Measurements from ENCODE around the gene NUDT9.

Gene NUDT9

GRCh38 chr4:87451537-87451936, 29.2 kb downstream of the NUDT9 start:
- no peak overlapping the region for H3K4me2 ChIP-seq (ENCODE audit: low read depth, low read length, poor library complexity, severe bottlenecking)
- H3K9me3 ChIP-seq (ENCODE audit: insufficient read depth, low read length) = no peaks in the 10 kb centered on the region
- no peaks in the 10 kb centered on the region; the same call in 1 of the 2 replicates for H3K36me3 ChIP-seq (ENCODE audit: low read length)
- no peaks in the 10 kb centered on the region for H3K27me3 ChIP-seq (ENCODE audit: low read length)
- no peaks in the 10 kb centered on the region for H4K20me1 ChIP-seq (ENCODE audit: low read depth, low read length)
- H3K9me2 ChIP-seq (replicated peaks; ENCODE audit: insufficient read depth, low read length) = no peaks in the 10 kb centered on the region
- H3K4me3 ChIP-seq (ENCODE audit: insufficient read depth, low read length, poor library complexity, severe bottlenecking) = no peak overlapping the region
- no peaks in the 10 kb centered on the region for H3F3A ChIP-seq (ENCODE audit: insufficient read depth)
- TF ChIP-seq, protein P1, sequence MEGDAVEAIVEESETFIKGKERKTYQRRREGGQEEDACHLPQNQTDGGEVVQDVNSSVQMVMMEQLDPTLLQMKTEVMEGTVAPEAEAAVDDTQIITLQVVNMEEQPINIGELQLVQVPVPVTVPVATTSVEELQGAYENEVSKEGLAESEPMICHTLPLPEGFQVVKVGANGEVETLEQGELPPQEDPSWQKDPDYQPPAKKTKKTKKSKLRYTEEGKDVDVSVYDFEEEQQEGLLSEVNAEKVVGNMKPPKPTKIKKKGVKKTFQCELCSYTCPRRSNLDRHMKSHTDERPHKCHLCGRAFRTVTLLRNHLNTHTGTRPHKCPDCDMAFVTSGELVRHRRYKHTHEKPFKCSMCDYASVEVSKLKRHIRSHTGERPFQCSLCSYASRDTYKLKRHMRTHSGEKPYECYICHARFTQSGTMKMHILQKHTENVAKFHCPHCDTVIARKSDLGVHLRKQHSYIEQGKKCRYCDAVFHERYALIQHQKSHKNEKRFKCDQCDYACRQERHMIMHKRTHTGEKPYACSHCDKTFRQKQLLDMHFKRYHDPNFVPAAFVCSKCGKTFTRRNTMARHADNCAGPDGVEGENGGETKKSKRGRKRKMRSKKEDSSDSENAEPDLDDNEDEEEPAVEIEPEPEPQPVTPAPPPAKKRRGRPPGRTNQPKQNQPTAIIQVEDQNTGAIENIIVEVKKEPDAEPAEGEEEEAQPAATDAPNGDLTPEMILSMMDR (IDR thresholded peaks at IDR 0.05; ENCODE audit: insufficient read depth, low read length, poor library complexity, severe bottlenecking) = no peak
- no peak for TF ChIP-seq EZH2phosphoT487 (conservative IDR thresholded peaks at IDR 0.05; ENCODE audit: low read length)
- H2AFZ ChIP-seq (ENCODE audit: low read depth, low read length, severe bottlenecking) = no peak overlapping the region
- H3K9ac ChIP-seq (ENCODE audit: low read length) = no peak overlapping the region
- no peaks in the 10 kb centered on the region for H3K79me2 ChIP-seq (ENCODE audit: insufficient read depth, low read length)
- H3K27ac ChIP-seq (ENCODE audit: low read depth, low read length) = no peak overlapping the region

DNA sequence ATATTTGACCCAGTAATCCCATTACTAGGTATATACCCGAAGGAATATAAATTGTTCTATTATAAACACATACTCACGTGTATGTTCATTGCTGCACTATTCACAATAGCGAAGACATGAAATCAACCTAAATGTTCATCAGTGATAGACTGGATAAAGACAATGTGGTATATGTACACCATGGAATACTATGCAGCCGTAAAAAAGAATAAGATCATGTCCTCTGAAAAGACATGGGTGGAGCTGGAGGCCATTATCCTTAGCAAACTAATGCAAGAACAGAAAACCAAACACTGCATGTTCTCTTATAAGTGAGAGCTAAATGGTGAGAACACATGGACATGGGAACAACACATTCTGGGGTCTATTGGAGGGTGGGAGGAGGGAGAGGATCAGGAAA, 36.5 kb downstream of the NUDT9 start:
- H3K4me3 ChIP-seq (ENCODE audit: insufficient read depth, low read length, poor library complexity, severe bottlenecking) = no peak overlapping the region
- H3F3A ChIP-seq (ENCODE audit: insufficient read depth) = no peaks in the 10 kb centered on the region
- no peak overlapping the region for H2AFZ ChIP-seq (ENCODE audit: low read depth, low read length, severe bottlenecking)
- no peaks in the 10 kb centered on the region for H3K9me2 ChIP-seq (replicated peaks; ENCODE audit: insufficient read depth, low read length)
- H3K36me3 ChIP-seq (ENCODE audit: low read length) = no peaks in the 10 kb centered on the region; the same call in 1 of the 2 replicates
- no peaks in the 10 kb centered on the region for H3K79me2 ChIP-seq (ENCODE audit: insufficient read depth, low read length)
- no peak overlapping the region for H3K27ac ChIP-seq (ENCODE audit: low read depth, low read length)
- H3K9ac ChIP-seq (ENCODE audit: low read length) = no peak overlapping the region
- H3K9me3 ChIP-seq (ENCODE audit: insufficient read depth, low read length) = no peaks in the 10 kb centered on the region
- no peak overlapping the region for H3K4me2 ChIP-seq (ENCODE audit: low read depth, low read length, poor library complexity, severe bottlenecking)
- TF ChIP-seq, protein P1 (IDR thresholded peaks at IDR 0.05; ENCODE audit: insufficient read depth, low read length, poor library complexity, severe bottlenecking) = no peak
- TF ChIP-seq EZH2phosphoT487 (conservative IDR thresholded peaks at IDR 0.05; ENCODE audit: low read length) = no peak
- H3K27me3 ChIP-seq (ENCODE audit: low read length) = no peaks in the 10 kb centered on the region
- no peaks in the 10 kb centered on the region for H4K20me1 ChIP-seq (ENCODE audit: low read depth, low read length)

- no peak overlapping the region for H3K4me2 ChIP-seq (ENCODE audit: low read depth, low read length, poor library complexity, severe bottlenecking)
- H3K4me3 ChIP-seq (ENCODE audit: insufficient read depth, low read length, poor library complexity, severe bottlenecking) = no peak overlapping the region
- no peaks in the 10 kb centered on the region for H3K9me3 ChIP-seq (ENCODE audit: insufficient read depth, low read length)
- no peaks in the 10 kb centered on the region for H3K27me3 ChIP-seq (ENCODE audit: low read length)
- no peak overlapping the region for H3K27ac ChIP-seq (ENCODE audit: low read depth, low read length)
- no peaks in the 10 kb centered on the region for H3K9me2 ChIP-seq (replicated peaks; ENCODE audit: insufficient read depth, low read length)
- no peaks in the 10 kb centered on the region for H3K79me2 ChIP-seq (ENCODE audit: insufficient read depth, low read length)
- H3F3A ChIP-seq (ENCODE audit: insufficient read depth) = no peaks in the 10 kb centered on the region
- H4K20me1 ChIP-seq (ENCODE audit: low read depth, low read length) = no peaks in the 10 kb centered on the region
- H3K9ac ChIP-seq (ENCODE audit: low read length) = no peak overlapping the region
- no peaks in the 10 kb centered on the region; the same call in 1 of the 2 replicates for H3K36me3 ChIP-seq (ENCODE audit: low read length)
- TF ChIP-seq, protein P1 (IDR thresholded peaks at IDR 0.05; ENCODE audit: insufficient read depth, low read length, poor library complexity, severe bottlenecking) = no peak
- no peak for TF ChIP-seq EZH2phosphoT487 (conservative IDR thresholded peaks at IDR 0.05; ENCODE audit: low read length)
- H2AFZ ChIP-seq (ENCODE audit: low read depth, low read length, severe bottlenecking) = no peak overlapping the region
These were observed 38.9 kb downstream of the NUDT9 start for GRCh38 chr4:87461281-87461700.
